HL-60 (cell line): Measurements from ENCODE around the gene LRRTM4.

ENCODE experiments used
- DNase-seq, 2 experiments: peaks; one replicate each; pipeline ENCODE4 v3.0.0-alpha.2; 2010 to 2020; ENCODE audit warnings: low read depth in 1 of 2, low spot score in 1 of 2
- H3K27ac ChIP-seq: fragments of 250-450 bp; sonication (Bioruptor Pico); replicated peaks from 2 replicates; pipeline ENCODE4 v1.5.1; 2020; ENCODE audit warnings: mild to moderate bottlenecking, moderate library complexity
- H3K27me3 ChIP-seq: fragments of 250-450 bp; sonication (Bioruptor Pico); 2 replicates; pipeline ENCODE4 v1.5.1; 2021; ENCODE audit warnings: mild to moderate bottlenecking, moderate library complexity; ENCODE audit not compliant: insufficient read depth, poor library complexity, severe bottlenecking
- H3K4me3 ChIP-seq: replicated peaks from 2 replicates; pipeline ENCODE4 v1.5.1; 2011; ENCODE audit warnings: mild to moderate bottlenecking, control low read depth, low read length; ENCODE audit not compliant: insufficient read depth
- GABPA ChIP-seq: IDR thresholded peaks from 2 replicates; pipeline ENCODE4 v1.6.1; 2012; ENCODE audit warnings: low read depth
- POLR2AphosphoS5 ChIP-seq: IDR thresholded peaks from 2 replicates; pipeline ENCODE4 v1.6.1; 2012; ENCODE audit warnings: low read depth
- SPI1 ChIP-seq: IDR thresholded peaks from 2 replicates; pipeline ENCODE4 v1.6.1; 2012; ENCODE audit warnings: low read depth, mild to moderate bottlenecking, borderline replicate concordance
- TF ChIP-seq, protein P1 (sequence below): IDR thresholded peaks from one replicate; pipeline ENCODE4 v1.5.1; 2011; ENCODE audit warnings: low read length, control low read depth, inconsistent platforms; ENCODE audit not compliant: insufficient read depth
- TF ChIP-seq, protein P2 (sequence below): IDR thresholded peaks from 2 replicates; pipeline ENCODE4 v1.6.1; 2012; ENCODE audit warnings: low read depth; ENCODE audit not compliant: insufficient replicate concordance

LRRTM4 gene

DNA sequence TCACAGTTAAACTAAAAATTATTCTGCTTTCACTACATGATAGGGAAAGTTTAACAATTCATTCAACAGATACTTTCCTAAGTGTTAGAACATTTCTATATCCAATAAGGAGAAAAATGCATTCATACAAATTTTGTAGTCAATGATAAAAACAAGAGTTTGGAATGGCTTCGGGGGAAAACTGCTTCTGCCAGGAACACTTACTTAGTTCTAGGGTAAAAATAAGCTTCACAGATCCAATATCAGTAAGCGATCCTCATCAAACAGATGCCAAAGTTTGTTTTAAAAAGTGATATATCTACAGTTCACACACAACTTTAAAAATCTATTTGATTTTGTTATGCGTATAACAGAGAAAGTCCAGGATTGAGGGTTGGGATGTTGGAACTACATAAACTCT is 199.7 kb downstream of the LRRTM4 start:
- no peak for DNase-seq
- Histone ChIP-seq H3K27ac (no peak overlapping the region), H3K4me3 (no peak overlapping the region), H3K27me3 (no peaks in the 10 kb centered on the region)
- TF ChIP-seq POLR2AphosphoS5: no peak

DNA sequence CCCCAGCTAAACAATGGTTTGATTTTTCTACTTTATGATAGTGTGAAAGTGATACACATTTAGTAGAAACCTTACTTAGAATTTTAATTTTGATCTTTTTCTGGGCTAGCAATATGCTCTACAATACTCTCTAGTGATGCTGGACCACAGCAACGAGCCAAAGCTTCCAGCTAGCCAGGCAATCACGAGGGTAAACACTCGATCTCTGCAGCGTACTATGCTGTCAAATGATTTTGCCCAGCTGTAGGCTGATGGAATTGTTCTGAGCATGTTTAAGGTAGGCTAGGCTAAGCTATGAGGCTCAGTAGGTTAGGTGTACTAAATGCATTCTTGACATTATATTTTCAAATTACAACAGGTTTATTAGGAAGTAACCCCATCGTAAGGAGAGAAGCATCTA is 207.5 kb downstream of the LRRTM4 start:
- TF ChIP-seq, protein P1, sequence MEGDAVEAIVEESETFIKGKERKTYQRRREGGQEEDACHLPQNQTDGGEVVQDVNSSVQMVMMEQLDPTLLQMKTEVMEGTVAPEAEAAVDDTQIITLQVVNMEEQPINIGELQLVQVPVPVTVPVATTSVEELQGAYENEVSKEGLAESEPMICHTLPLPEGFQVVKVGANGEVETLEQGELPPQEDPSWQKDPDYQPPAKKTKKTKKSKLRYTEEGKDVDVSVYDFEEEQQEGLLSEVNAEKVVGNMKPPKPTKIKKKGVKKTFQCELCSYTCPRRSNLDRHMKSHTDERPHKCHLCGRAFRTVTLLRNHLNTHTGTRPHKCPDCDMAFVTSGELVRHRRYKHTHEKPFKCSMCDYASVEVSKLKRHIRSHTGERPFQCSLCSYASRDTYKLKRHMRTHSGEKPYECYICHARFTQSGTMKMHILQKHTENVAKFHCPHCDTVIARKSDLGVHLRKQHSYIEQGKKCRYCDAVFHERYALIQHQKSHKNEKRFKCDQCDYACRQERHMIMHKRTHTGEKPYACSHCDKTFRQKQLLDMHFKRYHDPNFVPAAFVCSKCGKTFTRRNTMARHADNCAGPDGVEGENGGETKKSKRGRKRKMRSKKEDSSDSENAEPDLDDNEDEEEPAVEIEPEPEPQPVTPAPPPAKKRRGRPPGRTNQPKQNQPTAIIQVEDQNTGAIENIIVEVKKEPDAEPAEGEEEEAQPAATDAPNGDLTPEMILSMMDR: no peak
- TF ChIP-seq GABPA: no peak
- no peak for TF ChIP-seq POLR2AphosphoS5
- TF ChIP-seq SPI1: no peak
- Histone ChIP-seq H3K27ac (no peak overlapping the region), H3K4me3 (no peak overlapping the region), H3K27me3 (no peaks in the 10 kb centered on the region)
- DNase-seq: no peak

DNA sequence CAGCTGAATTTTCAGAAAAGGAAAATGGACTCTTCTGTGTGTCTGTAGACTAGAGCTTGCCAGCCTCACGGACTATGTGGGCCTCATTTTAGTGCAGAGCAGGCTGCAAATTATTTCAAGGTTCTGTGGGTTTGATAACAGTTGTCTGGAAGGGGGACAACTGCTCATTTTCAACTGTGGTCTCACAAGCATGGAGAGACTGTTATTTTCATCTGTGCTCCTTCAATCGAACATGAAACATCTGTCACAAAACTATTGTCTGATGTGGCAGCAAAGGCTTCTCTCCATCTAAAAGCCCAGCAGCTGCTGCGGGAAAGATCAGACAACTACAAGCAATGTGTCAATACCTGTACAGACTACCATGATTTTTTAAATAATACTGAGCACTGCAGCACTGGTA is 211.8 kb downstream of the LRRTM4 start:
- no peak for DNase-seq
- Histone ChIP-seq H3K4me3 (no peak overlapping the region), H3K27me3 (no peaks in the 10 kb centered on the region), H3K27ac (no peak overlapping the region)
- TF ChIP-seq, protein P2, sequence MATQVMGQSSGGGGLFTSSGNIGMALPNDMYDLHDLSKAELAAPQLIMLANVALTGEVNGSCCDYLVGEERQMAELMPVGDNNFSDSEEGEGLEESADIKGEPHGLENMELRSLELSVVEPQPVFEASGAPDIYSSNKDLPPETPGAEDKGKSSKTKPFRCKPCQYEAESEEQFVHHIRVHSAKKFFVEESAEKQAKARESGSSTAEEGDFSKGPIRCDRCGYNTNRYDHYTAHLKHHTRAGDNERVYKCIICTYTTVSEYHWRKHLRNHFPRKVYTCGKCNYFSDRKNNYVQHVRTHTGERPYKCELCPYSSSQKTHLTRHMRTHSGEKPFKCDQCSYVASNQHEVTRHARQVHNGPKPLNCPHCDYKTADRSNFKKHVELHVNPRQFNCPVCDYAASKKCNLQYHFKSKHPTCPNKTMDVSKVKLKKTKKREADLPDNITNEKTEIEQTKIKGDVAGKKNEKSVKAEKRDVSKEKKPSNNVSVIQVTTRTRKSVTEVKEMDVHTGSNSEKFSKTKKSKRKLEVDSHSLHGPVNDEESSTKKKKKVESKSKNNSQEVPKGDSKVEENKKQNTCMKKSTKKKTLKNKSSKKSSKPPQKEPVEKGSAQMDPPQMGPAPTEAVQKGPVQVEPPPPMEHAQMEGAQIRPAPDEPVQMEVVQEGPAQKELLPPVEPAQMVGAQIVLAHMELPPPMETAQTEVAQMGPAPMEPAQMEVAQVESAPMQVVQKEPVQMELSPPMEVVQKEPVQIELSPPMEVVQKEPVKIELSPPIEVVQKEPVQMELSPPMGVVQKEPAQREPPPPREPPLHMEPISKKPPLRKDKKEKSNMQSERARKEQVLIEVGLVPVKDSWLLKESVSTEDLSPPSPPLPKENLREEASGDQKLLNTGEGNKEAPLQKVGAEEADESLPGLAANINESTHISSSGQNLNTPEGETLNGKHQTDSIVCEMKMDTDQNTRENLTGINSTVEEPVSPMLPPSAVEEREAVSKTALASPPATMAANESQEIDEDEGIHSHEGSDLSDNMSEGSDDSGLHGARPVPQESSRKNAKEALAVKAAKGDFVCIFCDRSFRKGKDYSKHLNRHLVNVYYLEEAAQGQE: no peak
- TF ChIP-seq POLR2AphosphoS5 (no peak), SPI1 (no peak)
- TF ChIP-seq, protein P1: no peak

DNA sequence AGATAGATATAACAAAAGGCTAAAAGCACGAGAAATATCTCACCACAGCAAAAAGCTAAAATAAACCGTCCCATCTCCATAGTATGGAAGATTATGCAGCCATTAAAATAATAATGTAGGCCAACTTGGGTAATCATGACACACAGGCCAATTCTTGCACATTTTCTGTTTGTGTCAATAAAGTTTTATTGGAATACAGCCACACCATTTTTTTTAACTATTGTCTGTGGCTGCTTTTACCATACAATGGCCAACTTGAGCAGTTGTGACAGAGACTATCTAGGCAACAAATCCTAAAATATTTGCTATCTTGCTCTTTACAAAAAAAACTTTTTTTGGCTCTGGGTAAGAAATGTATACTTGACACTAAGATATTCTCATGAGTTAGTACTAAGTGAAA is 212.5 kb downstream of the LRRTM4 start:
- no peak for DNase-seq
- Histone ChIP-seq H3K4me3 (no peak overlapping the region), H3K27me3 (no peaks in the 10 kb centered on the region), H3K27ac (no peak overlapping the region)
- TF ChIP-seq SPI1 (no peak), GABPA (no peak), POLR2AphosphoS5 (no peak)
- TF ChIP-seq, protein P1: no peak
- TF ChIP-seq, protein P2: no peak
